ENCODE measurements around the gene MICAL3. TPM values are rescaled to one million over a fixed set of nuclear protein-coding genes. Genes with fewer than 3 reads are reported as not detected.
A peak's percentile ranks its signal among the peaks of the same experiment; 100 is the strongest.

Gene MICAL3
- total RNA-seq, 1 experiment from 2014 or later: 23.7 TPM

GRCh38 chr22:17954200-17954859 lies 70.0 kb downstream of the MICAL3 start:
- intact Hi-C loops (cut with micrococcal nuclease): no loop called here
- no peaks in the 10 kb centered on the region for H3K9me2 ChIP-seq (replicated peaks; ENCODE audit: low read length)
- no peaks in the 10 kb centered on the region; the same call in 1 of the 2 replicates for H4K20me1 ChIP-seq (ENCODE audit: low read length)
- H3K9ac ChIP-seq (ENCODE audit: low read length): no peak overlapping the region
- no peaks in the 10 kb centered on the region for H3F3A ChIP-seq (ENCODE audit: low read length, unreplicated experiment)
- DNase-seq (no peak), ATAC-seq (no peak)
- CTCF ChIA-PET: no interaction called here
- TF ChIP-seq EZH2phosphoT487 (IDR thresholded peaks at IDR 0.05; ENCODE audit: borderline replicate concordance, low read length) (no peak), EZH2 (IDR thresholded peaks at IDR 0.05; ENCODE audit: low read length, unreplicated experiment) (no peak)
- TF ChIP-seq, protein P1, sequence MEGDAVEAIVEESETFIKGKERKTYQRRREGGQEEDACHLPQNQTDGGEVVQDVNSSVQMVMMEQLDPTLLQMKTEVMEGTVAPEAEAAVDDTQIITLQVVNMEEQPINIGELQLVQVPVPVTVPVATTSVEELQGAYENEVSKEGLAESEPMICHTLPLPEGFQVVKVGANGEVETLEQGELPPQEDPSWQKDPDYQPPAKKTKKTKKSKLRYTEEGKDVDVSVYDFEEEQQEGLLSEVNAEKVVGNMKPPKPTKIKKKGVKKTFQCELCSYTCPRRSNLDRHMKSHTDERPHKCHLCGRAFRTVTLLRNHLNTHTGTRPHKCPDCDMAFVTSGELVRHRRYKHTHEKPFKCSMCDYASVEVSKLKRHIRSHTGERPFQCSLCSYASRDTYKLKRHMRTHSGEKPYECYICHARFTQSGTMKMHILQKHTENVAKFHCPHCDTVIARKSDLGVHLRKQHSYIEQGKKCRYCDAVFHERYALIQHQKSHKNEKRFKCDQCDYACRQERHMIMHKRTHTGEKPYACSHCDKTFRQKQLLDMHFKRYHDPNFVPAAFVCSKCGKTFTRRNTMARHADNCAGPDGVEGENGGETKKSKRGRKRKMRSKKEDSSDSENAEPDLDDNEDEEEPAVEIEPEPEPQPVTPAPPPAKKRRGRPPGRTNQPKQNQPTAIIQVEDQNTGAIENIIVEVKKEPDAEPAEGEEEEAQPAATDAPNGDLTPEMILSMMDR (conservative IDR thresholded peaks at IDR 0.05; ENCODE audit: low read depth, low read length): no peak
- H3K79me2 ChIP-seq (ENCODE audit: low read length): peaks cover 88% of the 10 kb centered on the region
- POLR2A ChIA-PET (ENCODE audit: unreplicated experiment): no interaction called here
- H3K4me3 ChIP-seq (ENCODE audit: low read length): no peak overlapping the region
- H3K4me1 ChIP-seq (ENCODE audit: insufficient read depth, low read length): peaks cover 27% of the 10 kb centered on the region
- no peaks in the 10 kb centered on the region for H3K9me3 ChIP-seq (ENCODE audit: low read length)
- BruUV-seq (replicated peaks): no TSS peak
- no peaks in the 10 kb centered on the region for H3K27me3 ChIP-seq (ENCODE audit: low read length)
- H3K36me3 ChIP-seq (ENCODE audit: low read depth, low read length): no peaks in the 10 kb centered on the region
- no peak overlapping the region for H3K27ac ChIP-seq (ENCODE audit: low read length)
- no peak overlapping the region for H3K4me2 ChIP-seq (ENCODE audit: low read length)
- no peak overlapping the region for H2AFZ ChIP-seq (ENCODE audit: low read length)

GRCh38 chr22:17953147-17953546 lies 71.2 kb downstream of the MICAL3 start:
- DNase-seq (no peak), ATAC-seq (no peak)
- no peaks in the 10 kb centered on the region for H3K9me2 ChIP-seq (replicated peaks; ENCODE audit: low read length)
- intact Hi-C loops (cut with micrococcal nuclease): no loop called here
- H4K20me1 ChIP-seq (ENCODE audit: low read length): no peaks in the 10 kb centered on the region; the same call in 1 of the 2 replicates
- no peaks in the 10 kb centered on the region for H3K36me3 ChIP-seq (ENCODE audit: low read depth, low read length)
- no peak overlapping the region for H3K27ac ChIP-seq (ENCODE audit: low read length)
- H3K9ac ChIP-seq (ENCODE audit: low read length): no peak overlapping the region
- H3K4me3 ChIP-seq (ENCODE audit: low read length): no peak overlapping the region
- ChIA-PET POLR2A (ENCODE audit: unreplicated experiment) (no interaction called here), CTCF (no interaction called here)
- H3K4me1 ChIP-seq (ENCODE audit: insufficient read depth, low read length): peaks cover 39% of the 10 kb centered on the region
- no peaks in the 10 kb centered on the region for H3F3A ChIP-seq (ENCODE audit: low read length, unreplicated experiment)
- no peak overlapping the region for H3K4me2 ChIP-seq (ENCODE audit: low read length)
- TF ChIP-seq EZH2 (IDR thresholded peaks at IDR 0.05; ENCODE audit: low read length, unreplicated experiment) (no peak), EZH2phosphoT487 (IDR thresholded peaks at IDR 0.05; ENCODE audit: borderline replicate concordance, low read length) (no peak)
- TF ChIP-seq, protein P1 (conservative IDR thresholded peaks at IDR 0.05; ENCODE audit: low read depth, low read length): no peak
- no peaks in the 10 kb centered on the region for H3K9me3 ChIP-seq (ENCODE audit: low read length)
- H3K27me3 ChIP-seq (ENCODE audit: low read length): no peaks in the 10 kb centered on the region
- peaks cover 94% of the 10 kb centered on the region for H3K79me2 ChIP-seq (ENCODE audit: low read length)
- H2AFZ ChIP-seq (ENCODE audit: low read length): no peak overlapping the region
- BruUV-seq (replicated peaks): no TSS peak

DNA sequence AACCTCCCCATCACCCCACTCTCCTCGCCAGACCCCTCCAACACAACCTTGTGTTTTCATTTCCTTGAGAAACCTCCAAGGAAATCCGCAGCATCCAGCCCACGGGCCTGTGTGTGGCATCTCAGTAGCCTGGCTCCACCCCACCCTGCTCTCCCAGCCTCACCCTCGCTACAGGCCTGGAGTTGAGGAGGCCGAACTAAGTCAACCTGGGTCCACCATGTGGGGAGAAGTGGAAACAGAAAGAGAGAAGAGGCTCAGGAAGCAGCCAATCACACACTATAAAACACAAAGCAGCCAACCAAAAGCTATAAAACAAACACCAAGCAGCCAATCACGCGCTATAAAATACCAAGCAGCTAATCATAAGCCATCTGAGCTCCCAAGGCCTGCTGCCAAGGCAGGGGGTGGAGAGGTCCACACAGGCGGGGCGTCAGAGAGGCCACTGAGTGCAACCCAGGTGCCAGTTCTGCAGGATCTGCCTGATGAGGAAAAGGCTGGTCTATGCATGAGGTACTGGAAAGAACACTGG lies 72.0 kb downstream of the MICAL3 start:
- Histone ChIP-seq H3K27me3 (ENCODE audit: low read length) (no peaks in the 10 kb centered on the region), H3K36me3 (ENCODE audit: low read depth, low read length) (no peaks in the 10 kb centered on the region), H3K79me2 (ENCODE audit: low read length) (peaks cover 94% of the 10 kb centered on the region), H3K4me3 (ENCODE audit: low read length) (no peak overlapping the region), H2AFZ (ENCODE audit: low read length) (no peak overlapping the region), H3K4me1 (ENCODE audit: insufficient read depth, low read length) (peaks cover 40% of the 10 kb centered on the region), H3K9ac (ENCODE audit: low read length) (no peak overlapping the region), H3K9me2 (replicated peaks; ENCODE audit: low read length) (no peaks in the 10 kb centered on the region), H4K20me1 (ENCODE audit: low read length) (no peaks in the 10 kb centered on the region; the same call in 1 of the 2 replicates), H3F3A (ENCODE audit: low read length, unreplicated experiment) (no peaks in the 10 kb centered on the region), H3K27ac (ENCODE audit: low read length) (no peak overlapping the region), H3K4me2 (ENCODE audit: low read length) (no peak overlapping the region), H3K9me3 (ENCODE audit: low read length) (no peaks in the 10 kb centered on the region)
- POLR2A ChIA-PET (ENCODE audit: unreplicated experiment): no interaction called here
- CTCF ChIA-PET: no interaction called here
- intact Hi-C loops (cut with micrococcal nuclease): no loop called here
- no peak for ATAC-seq
- TF ChIP-seq EZH2 (IDR thresholded peaks at IDR 0.05; ENCODE audit: low read length, unreplicated experiment): no peak
- TF ChIP-seq, protein P1 (conservative IDR thresholded peaks at IDR 0.05; ENCODE audit: low read depth, low read length): no peak
- TF ChIP-seq EZH2phosphoT487 (IDR thresholded peaks at IDR 0.05; ENCODE audit: borderline replicate concordance, low read length): no peak
- DNase-seq: peak; percentile 7
- no TSS peak for BruUV-seq (replicated peaks)
